Measurements from ENCODE around the gene CCDC116. TPM values are rescaled to one million over a fixed set of nuclear protein-coding genes. Genes with fewer than 3 reads are reported as not detected.
"Not testable (repeated sequence)": the region's sequence is repeated elsewhere in the genome, so short reads cannot be mapped to it uniquely, and the experiment has no call there.

Gene CCDC116
- total RNA-seq, 1 experiment from 2014 or later, result 0.33 TPM

- intact Hi-C loops (cut with micrococcal nuclease; ENCODE audit: unreplicated experiment), result no loop called here
- Histone ChIP-seq H3K79me2 (ENCODE audit: low read depth) (peaks cover 18% of the 10 kb centered on the region; the same call in 1 of the 2 replicates), H3K4me1 (replicated peaks; ENCODE audit: insufficient read depth) (no peaks in the 10 kb centered on the region), H2AFZ (no peak overlapping the region), H3K9me2 (ENCODE audit: insufficient read depth) (no peaks in the 10 kb centered on the region), H3F3A (ENCODE audit: insufficient read depth, low read depth) (peaks cover under 1% of the 10 kb centered on the region; the same call in 1 of the 2 replicates), H3K27ac (no peak overlapping the region), H3K4me2 (no peak overlapping the region), H3K4me3 (no peak overlapping the region), H3K27me3 (ENCODE audit: insufficient read depth, low read depth) (no peaks in the 10 kb centered on the region), H3K36me3 (ENCODE audit: low read depth) (no peaks in the 10 kb centered on the region), H3K9me3 (ENCODE audit: insufficient read depth, low read depth) (no peaks in the 10 kb centered on the region), H4K20me1 (ENCODE audit: insufficient read depth) (peaks cover 26% of the 10 kb centered on the region)
- no TSS peak for BruUV-seq (replicated peaks)
- ChIA-PET POLR2A (ENCODE audit: unreplicated experiment) (no interaction called here), CTCF (no interaction called here)
- DNase-seq, result no peak
- no peak for TF ChIP-seq CTCF (conservative IDR thresholded peaks at IDR 0.05)
Observed at GRCh38 chr22:21615731-21616130, 16.8 kb upstream of the CCDC116 start.

- H3K4me3 ChIP-seq; H3K9me2 ChIP-seq (ENCODE audit: insufficient read depth); BruUV-seq (replicated peaks); H3K36me3 ChIP-seq (ENCODE audit: low read depth); intact Hi-C loops (cut with micrococcal nuclease; ENCODE audit: unreplicated experiment); H3K9me3 ChIP-seq (ENCODE audit: insufficient read depth, low read depth); DNase-seq; H3K27me3 ChIP-seq (ENCODE audit: insufficient read depth, low read depth); H2AFZ ChIP-seq; H3K4me2 ChIP-seq; H3K27ac ChIP-seq; H3K4me1 ChIP-seq (replicated peaks; ENCODE audit: insufficient read depth); POLR2A ChIA-PET (ENCODE audit: unreplicated experiment): not testable (repeated sequence)
- H3K79me2 ChIP-seq (ENCODE audit: low read depth), result peaks cover 18% of the 10 kb centered on the region; the same call in 1 of the 2 replicates
- H4K20me1 ChIP-seq (ENCODE audit: insufficient read depth), result peaks cover 35% of the 10 kb centered on the region
- peaks cover 10% of the 10 kb centered on the region for H3F3A ChIP-seq (ENCODE audit: insufficient read depth, low read depth)
- CTCF ChIA-PET, result interaction anchor here (0.6 kb wide), 1 partner anchor 20 kb away, joined by 3 read pairs; no protein-coding TSS in a partner anchor
Observed at GRCh38 chr22:21617337-21617736, 15.2 kb upstream of the CCDC116 start.

- Histone ChIP-seq H3K36me3 (ENCODE audit: low read depth) (no peaks in the 10 kb centered on the region), H3K79me2 (ENCODE audit: low read depth) (peaks cover 8% of the 10 kb centered on the region), H3K9me3 (ENCODE audit: insufficient read depth, low read depth) (no peaks in the 10 kb centered on the region), H2AFZ (no peak overlapping the region), H3K9me2 (ENCODE audit: insufficient read depth) (no peaks in the 10 kb centered on the region), H3K4me3 (no peak overlapping the region), H3K27ac (no peak overlapping the region), H3K4me2 (no peak overlapping the region), H4K20me1 (ENCODE audit: insufficient read depth) (peaks cover 52% of the 10 kb centered on the region), H3F3A (ENCODE audit: insufficient read depth, low read depth) (peaks cover 38% of the 10 kb centered on the region), H3K27me3 (ENCODE audit: insufficient read depth, low read depth) (no peaks in the 10 kb centered on the region), H3K4me1 (replicated peaks; ENCODE audit: insufficient read depth) (no peaks in the 10 kb centered on the region)
- intact Hi-C loops (cut with micrococcal nuclease; ENCODE audit: unreplicated experiment), result no loop called here
- TF ChIP-seq EZH2 (IDR thresholded peaks at IDR 0.05; ENCODE audit: low read depth), result no peak
- TF ChIP-seq CTCF (conservative IDR thresholded peaks at IDR 0.05), result no peak
- CTCF ChIA-PET, result no interaction called here
- POLR2A ChIA-PET (ENCODE audit: unreplicated experiment), result no interaction called here
- no peak for DNase-seq
- no TSS peak for BruUV-seq (replicated peaks)
Observed at GRCh38 chr22:21621025-21621424, 11.5 kb upstream of the CCDC116 start.
